ENCODE results near the gene LILRA6.
A peak's percentile ranks its signal among the peaks of the same experiment; 100 is the strongest.
"Not testable (repeated sequence)": the region's sequence is repeated elsewhere in the genome, so short reads cannot be mapped to it uniquely, and the experiment has no call there.

Gene LILRA6

GRCh38 chr19:54231077-54231931, 11.3 kb downstream of the LILRA6 start:
- peak; percentile 80 for DNase-seq (ENCODE audit: low read depth, low spot score)

- DNase-seq (ENCODE audit: low read depth, low spot score), result no peak
Observed at GRCh38 chr19:54230031-54230430, 12.6 kb downstream of the LILRA6 start.

GRCh38 chr19:54229146-54229545, 13.4 kb downstream of the LILRA6 start:
- no peak for DNase-seq (ENCODE audit: low read depth, low spot score)

GRCh38 chr19:54224619-54225018, 18.0 kb downstream of the LILRA6 start:
- not testable (repeated sequence) for DNase-seq (ENCODE audit: low read depth, low spot score)

- not testable (repeated sequence) for DNase-seq (ENCODE audit: low read depth, low spot score)
Observed at GRCh38 chr19:54223937-54224281, 18.7 kb downstream of the LILRA6 start.

- not testable (repeated sequence) for DNase-seq (ENCODE audit: low read depth, low spot score)
Observed at GRCh38 chr19:54223277-54223936, 19.2 kb downstream of the LILRA6 start.

GRCh38 chr19:54222474-54223276, 19.9 kb downstream of the LILRA6 start, which contains the start of gene LILRB3:
Gene LILRB3, minus strand, starts transcription at chr19:54223007. Its CDS starts 31 bp downstream, at chr19:54222976.
- DNase-seq (ENCODE audit: low read depth, low spot score), result not testable (repeated sequence)

- DNase-seq (ENCODE audit: low read depth, low spot score), result not testable (repeated sequence)
Observed at GRCh38 chr19:54221947-54222346, 20.6 kb downstream of the LILRA6 start.

- DNase-seq (ENCODE audit: low read depth, low spot score), result not testable (repeated sequence)
Observed at GRCh38 chr19:54219702-54220101, 22.9 kb downstream of the LILRA6 start.

- DNase-seq (ENCODE audit: low read depth, low spot score), result no peak
Observed at GRCh38 chr19:54218960-54219661, 23.5 kb downstream of the LILRA6 start.

- no peak for DNase-seq (ENCODE audit: low read depth, low spot score)
Observed at GRCh38 chr19:54218259-54218658, 24.3 kb downstream of the LILRA6 start.

- not testable (repeated sequence) for DNase-seq (ENCODE audit: low read depth, low spot score)
Observed at GRCh38 chr19:54217517-54218247, 24.9 kb downstream of the LILRA6 start.

- DNase-seq (ENCODE audit: low read depth, low spot score), result no peak
Observed at GRCh38 chr19:54216869-54217268, 25.7 kb downstream of the LILRA6 start.

GRCh38 chr19:54214734-54215133, 27.9 kb downstream of the LILRA6 start:
- DNase-seq (ENCODE audit: low read depth, low spot score), result not testable (repeated sequence)

- DNase-seq (ENCODE audit: low read depth, low spot score), result not testable (repeated sequence)
Observed at GRCh38 chr19:54214217-54214616, 28.4 kb downstream of the LILRA6 start.

GRCh38 chr19:54211235-54211634, 31.4 kb downstream of the LILRA6 start:
- no peak for DNase-seq (ENCODE audit: low read depth, low spot score)

GRCh38 chr19:54209811-54210494, 32.6 kb downstream of the LILRA6 start:
- DNase-seq (ENCODE audit: low read depth, low spot score), result no peak

GRCh38 chr19:54209058-54209810, 33.4 kb downstream of the LILRA6 start:
- no peak for DNase-seq (ENCODE audit: low read depth, low spot score)

GRCh38 chr19:54208784-54209057, 33.9 kb downstream of the LILRA6 start:
- DNase-seq (ENCODE audit: low read depth, low spot score), result no peak
